Measurements from ENCODE around the gene DEAF1.

GRCh38 chr11:705646-706438 lies 10.8 kb upstream of the DEAF1 start, which contains the start of gene EPS8L2:
- TF ChIP-seq CTCF (optimal IDR thresholded peaks at IDR 0.05 in 1 of 3, IDR thresholded peaks at IDR 0.05 in 1 of 3, conservative IDR thresholded peaks at IDR 0.05 in 1 of 3; ENCODE audit: extremely low read depth in 1 of 3, insufficient read depth in 2 of 3, low read length in 3 of 3) (no peak), EZH2 (IDR thresholded peaks at IDR 0.05; ENCODE audit: low read length) (no peak)

Measured in keratinocyte (primary cell).